GM04504 (cell line): ENCODE measurements around the gene CREG2.
A peak's percentile ranks its signal among the peaks of the same experiment; 100 is the strongest.
"Not testable (repeated sequence)": the region's sequence is repeated elsewhere in the genome, so short reads cannot be mapped to it uniquely, and the experiment has no call there.

ENCODE experiments used
- DNase-seq: peaks from one replicate; pipeline ENCODE4 v3.0.0-alpha.2; 2012; ENCODE audit warnings: low read depth

Gene CREG2

DNA sequence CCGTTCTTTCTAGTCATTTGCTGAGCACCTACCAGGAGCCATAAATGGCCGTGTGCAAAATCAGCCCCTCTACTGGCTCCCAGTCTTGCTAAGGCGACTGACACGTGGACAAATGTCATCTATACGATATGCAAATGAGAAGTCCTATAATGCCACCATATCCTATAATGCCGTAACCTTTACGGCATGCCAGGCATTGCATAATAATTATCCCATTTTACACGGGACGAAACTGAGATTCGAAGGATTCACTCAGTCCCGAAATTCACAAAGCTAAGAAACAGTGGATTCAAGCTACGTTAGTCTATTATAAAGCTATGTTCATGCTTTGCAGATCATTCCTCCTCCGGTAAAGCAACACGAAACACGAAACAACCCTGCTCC is 44.7 kb downstream of the CREG2 start:
- no peak for DNase-seq

DNA sequence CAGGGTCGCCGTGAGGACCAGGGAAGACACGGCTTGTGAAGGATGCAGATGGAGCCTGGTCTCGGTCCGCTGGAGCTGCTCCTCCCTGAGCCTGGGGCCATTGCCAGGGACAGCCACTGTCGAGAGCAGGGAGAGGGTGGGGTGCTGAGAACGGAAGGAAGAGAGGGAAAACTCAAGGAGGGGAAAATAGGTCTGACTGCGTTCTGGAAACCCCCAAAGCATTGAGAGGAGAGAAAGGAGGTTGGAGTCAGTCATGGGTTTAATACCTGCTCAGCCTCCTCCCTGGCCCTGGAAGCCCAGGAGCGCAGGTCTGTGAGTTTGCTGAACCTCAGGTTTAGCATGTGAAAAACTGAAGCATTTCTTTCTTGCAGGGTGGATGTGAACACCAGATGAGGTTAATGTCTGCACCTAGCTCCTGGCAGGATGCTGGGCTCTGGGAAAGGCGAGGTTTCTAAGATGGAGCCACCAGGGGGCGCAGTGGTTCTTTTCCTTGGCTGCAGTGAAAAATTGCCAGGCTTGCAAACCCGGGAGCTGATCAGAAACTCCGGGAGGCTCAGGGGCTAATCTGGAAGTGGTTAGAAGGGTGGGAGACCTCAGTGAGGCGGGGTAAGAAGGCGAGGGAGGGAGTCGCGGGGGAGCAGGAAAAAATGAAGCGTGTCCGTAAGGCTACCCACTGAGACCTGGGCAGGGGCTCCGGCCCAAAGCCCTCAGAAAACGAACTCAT is 45.2 kb downstream of the CREG2 start:
- peak; percentile 56 for DNase-seq

DNA sequence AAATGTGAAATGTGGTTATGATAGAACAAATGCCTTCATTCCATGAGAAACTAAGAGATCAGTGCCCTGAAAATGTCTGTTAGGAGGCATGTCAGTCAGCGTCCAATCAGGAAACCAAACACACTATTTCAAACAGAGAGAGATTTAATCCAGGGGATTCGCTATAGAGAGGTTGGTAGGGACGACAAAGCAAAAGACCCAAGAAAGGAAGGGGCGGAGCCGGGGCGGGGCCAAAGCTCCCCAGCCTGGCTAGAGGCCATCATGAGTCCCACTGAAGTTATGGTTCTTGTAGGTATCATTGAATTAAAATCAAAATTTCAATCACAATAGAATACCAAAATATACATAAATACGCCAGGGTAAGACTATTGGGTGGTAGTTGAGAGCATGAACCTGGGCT is 45.9 kb downstream of the CREG2 start:
- DNase-seq = no peak

DNA sequence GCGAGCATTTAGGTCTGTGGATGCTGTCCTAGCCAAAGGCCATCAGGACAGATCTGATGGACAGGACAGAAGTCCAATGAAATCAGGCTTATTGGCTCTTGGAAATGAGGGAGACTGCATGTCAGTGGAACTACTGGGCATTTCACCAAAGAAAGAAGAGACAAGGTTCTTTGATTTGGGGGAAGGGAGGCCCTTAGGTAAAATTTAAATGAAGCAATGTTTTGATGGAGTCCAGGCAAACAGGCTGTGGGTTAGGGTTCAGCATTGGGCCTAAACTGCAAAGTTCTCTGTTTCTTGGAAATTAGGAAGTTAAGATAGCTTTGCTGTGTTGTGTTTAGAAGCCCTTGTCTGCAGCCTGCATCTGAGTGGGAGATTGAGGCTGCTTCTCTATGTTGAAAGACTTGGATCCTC is 47.2 kb downstream of the CREG2 start:
- DNase-seq = no peak

DNA sequence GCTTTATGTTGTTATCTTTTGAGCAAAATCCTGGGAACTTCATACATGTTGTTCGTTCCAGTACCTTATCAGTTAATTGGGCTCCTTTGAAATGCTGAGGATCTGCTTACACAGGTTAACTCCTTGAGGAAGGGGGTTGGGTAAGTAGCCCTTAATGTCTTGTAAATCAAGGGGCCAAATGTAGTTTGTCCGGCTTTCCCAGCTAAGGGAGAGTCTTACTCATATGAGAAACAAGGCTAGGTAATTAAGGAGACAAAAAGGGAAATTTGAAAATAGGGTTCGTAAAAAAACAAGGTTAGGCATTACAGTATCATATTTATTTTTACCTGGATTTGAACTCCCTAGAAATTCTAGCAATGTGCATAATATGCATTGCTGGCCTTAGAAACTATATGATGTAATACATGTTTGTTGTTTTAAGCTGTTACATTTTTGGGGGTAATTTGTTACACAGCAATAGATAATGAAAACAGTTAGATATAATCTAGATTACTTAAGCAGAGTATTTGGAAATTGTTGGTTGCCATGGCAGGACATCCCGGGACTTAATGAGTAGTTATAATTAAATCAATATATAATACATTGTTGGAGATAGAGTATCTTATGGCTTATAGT is 47.9 kb downstream of the CREG2 start:
- DNase-seq = no peak

DNA sequence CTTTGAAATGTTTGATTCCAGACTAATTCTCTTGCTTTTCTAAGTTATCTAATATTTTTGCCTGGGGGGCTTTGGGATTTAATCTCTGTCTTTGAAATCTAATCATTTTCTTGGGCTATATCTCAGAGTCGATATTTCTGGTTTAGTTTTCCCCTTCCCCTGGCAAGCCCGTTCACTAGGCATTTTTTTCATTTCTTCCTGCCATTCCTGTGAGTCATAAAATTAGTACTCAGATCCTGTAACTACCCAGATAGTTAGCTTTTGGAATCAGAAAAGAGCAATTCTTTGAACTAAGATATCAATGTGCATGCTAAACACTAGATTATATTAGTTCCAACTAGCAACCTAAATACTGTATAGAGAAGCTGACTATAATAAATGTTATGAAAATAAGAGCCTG is 49.4 kb downstream of the CREG2 start:
- DNase-seq = no peak

DNA sequence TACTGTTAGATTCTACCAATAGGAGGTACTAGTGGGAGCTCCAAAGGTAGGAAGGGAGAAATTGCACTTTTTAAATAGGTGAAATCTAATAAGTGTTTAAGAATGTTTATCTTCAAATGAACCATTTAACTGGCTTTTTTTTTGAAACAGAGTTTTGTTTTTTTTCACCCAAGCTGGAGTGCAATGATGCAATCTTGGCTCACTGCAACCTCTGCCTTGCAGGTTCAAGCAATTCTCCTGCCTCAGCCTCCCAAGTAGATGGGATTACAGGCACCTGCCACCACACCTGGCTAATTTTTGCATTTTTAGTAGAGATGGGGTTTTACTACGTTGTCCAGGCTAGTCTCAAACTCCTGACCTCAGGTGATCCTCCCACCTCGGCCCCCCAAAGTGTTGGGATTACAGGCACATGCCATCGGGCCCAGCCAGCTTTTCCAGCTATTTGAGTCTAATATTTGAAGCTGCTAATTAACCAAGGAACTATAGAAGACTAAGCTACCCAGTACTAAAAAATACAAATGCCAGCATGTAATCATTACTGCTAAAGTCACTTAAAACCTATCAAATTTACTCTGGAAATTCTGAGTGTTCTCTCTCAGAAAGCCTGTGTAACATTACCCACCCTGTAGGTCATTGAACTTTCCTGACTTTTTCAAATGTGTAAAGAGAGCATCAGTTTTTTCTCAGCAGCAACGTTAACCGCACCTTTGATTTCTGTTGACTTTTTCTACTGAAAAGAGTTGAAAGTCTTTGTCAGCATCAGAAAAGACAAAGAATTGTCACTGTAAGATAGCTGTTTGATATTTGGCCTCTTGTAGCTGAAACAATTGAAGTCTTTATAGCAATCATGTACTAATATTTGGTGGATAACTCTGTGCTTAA is 54.2 kb downstream of the CREG2 start:
- DNase-seq = no peak

DNA sequence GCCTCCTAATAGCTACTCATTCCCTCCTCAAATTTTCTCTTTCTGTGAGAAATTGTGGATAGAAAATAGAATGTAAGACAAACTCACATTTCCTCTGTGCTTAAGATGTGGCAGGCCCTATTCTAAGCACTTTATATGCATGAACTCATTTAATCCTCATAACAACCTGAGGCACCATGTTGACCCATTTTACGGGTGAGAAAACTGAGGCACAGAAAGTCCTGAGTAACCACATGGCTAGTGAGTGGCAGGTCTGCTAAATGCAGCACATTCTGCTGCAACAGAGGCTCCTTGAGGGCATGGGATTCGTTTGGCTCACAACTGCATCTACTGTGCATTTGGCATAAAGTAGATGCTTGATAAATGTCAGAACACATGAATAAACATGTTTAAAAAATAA is 56.1 kb downstream of the CREG2 start:
- no peak for DNase-seq

DNA sequence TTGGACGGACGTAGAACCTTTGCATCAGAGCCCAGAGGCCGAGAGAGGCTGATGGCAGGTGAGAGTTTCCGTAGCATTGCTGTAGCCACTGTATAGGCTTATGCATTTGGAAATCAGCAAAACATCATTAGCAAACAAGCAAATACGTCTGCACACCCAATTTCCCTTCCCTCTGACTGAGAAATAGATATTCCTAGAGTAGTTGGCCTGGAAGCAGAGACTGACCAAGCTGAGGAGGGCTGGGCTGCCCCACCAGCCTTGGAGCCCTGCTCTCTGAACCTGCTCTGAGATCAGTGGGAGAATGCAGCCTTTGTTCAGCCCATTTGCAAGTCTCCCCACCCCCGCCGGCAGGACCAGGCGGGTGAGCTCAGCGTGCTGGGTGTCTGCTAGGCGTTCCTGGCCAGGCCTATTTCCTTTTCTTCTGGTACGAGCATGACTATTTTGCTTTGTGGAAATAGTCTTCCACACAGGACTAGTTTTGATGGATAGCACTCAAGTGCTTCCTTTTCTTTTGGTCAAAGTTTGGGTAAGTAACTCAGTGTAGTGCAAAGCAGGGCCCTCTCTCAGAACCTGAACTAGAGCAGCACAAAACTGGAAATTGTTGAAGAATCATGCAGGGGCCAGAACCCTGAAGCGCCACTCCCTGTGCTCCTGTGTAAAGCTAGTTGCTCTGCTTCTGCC is 56.9 kb downstream of the CREG2 start:
- DNase-seq = no peak

DNA sequence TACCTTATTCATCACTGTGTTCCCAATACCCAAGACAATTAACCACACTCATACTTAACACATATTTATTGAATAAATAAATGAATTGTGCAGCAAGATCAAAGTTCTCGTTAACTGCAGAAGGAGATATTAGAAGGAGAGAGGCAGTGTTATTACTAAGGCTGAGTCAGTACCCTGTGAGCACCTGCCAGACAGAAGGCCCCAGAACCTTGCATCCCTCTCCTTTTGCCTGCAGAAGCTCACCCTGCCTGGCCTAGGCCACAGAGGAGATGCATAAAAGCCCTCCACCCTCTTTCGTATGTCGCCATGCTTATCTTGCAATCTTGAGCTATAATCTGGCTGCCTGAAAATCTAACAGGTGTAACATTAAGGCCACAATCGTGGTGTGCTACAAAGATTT is 58.3 kb downstream of the CREG2 start:
- DNase-seq = no peak

DNA sequence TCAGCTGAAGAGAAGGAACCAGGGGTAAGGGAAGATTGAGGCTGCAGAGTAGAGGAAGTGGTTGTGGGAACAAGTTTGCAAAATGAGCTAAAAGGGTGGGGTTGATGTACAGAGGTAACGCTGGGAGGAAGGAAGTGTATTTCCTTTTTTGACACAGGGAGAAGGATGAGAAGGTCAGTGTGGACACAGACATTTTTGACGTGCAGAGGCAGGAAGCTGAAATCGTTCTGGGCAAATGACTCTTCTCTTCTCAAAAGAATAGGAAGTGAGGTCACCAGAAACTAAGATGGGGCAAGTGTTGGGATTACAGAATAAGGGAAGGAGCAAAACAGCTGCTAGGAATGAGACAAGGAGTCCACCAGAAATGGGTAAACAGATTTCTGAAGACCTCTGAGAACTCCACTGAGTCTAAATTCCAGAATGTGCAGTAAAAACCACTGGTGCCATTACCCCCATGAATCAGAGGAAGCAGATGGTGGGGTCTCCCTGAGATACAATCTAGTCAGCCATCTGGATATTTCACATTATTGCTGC is 58.8 kb downstream of the CREG2 start:
- DNase-seq = no peak

DNA sequence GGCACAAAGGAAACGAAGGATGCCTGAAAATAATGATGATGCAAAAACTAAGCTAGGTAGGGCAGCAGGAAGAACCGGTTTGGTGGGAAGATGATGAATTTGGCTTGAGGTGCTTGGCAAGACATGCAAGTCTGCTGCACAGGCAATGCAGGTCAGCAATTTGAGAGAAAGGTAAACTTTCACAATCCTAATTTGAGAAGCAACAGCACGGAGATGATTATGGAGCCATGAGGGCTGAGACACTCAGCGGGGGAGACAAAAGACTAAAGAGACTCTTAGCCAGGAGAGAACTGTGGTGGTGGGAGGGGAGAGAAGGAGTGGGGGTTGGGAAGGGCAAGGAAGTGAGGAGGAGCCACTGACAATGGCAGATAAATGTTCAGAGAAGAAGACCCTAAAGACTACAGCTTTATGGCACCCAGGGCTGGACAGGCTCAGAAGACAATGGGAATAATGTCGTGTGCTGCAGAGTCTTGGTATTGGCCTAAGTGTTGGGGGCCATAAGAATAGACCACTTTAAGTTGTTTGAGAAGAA is 59.4 kb downstream of the CREG2 start:
- no peak for DNase-seq

DNA sequence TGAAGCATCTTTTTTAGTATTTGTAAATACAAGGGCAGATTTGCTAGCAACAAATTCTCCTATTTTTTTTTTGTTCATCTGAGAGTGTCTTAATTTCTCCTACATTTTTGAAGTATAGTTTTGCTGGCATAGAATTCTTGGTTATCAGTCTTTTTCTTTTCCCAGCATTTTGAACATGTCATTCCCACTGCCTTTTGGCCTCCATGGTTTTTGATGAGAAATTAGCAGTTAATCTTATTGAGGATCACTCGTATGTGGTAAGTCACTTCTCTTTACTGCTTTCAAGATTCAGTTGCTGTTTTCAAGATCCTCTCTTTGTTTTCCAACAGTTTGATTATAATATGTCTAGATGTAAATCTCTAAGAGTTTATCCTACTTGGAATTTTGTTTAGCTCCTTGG is 61.9 kb downstream of the CREG2 start:
- no peak for DNase-seq

DNA sequence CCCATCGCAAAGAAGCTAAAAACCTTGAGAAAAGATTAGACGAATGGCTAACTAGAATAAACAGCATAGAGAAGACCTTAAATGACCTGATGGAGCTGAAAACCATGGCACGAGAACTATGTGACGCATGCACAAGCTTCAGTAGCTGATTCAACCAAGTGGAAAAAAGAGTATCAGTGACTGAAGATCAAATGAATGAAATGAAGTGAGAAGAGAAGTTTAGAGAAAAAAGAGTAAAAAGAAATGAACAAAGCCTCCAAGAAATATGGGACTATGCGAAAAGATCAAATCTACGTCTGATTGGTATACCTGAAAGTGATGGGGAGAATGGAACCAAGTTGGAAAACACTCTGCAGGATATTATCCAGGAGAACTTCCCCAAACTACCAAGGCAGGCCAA is 70.7 kb downstream of the CREG2 start:
- not testable (repeated sequence) for DNase-seq

DNA sequence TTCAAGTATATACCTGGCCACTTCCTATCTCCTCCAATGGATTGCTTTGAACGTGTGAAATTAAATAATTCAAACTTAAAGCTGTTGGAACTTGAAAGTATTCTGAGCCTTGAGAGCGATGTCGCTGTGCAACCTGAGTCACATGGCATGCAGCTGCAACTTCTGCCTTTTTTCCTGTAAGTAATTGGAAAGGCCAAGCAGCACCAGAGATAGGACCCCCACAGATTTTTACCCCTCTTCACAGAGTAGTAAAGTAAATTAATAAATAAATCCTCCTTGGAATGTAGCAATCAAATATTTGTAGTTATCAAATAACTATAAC is 75.6 kb downstream of the CREG2 start:
- DNase-seq = no peak

DNA sequence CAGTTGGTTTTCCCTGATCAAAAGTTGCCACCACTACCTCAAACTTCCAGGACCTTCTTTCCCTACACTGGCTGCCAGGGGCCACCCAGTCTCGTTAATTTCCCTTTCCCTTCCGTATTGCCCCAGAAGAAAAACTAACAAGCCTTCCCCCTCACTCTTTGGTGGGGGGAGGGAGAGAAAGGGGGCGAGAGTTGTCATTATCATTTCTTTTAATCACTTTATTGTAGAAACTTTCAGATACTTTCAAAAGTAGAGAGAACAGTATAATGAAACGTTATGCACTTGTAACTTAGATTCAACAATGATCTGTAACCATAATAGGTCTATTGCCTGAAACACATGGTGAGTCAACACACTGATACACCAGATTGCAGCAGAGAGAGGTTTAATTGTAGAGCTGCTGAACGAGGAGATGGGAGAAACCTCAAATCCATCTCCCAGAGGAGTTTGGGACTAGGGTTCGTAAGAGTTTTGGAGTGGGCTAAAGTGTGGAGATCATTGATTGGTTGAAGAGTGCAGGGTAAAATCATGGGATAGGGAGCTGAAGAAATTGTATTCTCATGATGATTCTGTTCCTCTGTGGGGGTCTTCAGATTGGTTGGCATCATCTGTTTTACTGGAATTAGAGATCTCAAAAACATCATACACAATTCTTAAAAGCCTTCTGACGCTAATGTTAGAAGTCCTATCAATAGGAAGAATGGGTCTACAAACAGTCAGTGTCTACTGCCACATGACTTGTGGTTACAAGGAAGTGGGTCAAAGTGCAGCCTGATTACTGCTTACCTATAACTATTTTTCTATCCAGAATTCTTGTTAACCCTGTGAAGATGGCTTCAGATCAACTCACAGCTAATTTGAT is 76.2 kb downstream of the CREG2 start:
- DNase-seq = no peak

DNA sequence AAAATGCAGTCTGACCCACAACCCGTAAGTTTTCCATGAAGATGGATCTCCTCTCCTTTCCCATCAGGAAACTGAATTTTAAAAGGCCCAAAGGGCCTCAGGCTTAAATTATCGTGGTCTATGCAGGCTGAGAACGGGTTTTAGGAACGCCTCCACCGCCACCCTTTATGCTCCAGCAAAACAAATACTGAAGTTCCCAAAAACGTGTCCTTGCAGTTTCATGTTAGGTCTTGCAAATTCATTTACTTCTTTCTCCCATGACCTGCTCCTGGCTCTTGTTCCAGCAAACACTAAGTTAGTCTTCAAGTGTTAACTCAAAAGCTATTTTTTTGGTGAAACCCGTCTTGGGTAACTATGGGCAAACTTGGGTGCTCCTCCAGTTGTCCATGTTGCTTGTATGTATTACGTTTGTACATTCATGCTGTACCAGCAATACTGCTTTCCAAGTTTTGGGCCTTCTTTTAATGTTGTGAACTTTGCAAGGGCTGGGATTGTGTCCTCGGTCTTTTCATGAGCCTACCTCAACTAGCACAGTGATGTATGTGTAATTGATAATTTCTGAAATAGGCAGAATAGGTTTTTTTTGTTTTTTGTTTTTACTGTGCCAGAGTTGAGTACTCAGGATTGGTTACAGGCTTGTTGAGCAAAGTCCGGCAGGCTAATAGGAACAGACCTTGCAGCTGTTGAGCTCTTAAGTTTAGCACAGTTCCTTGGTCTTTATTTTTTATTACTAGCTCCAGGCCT is 77.0 kb downstream of the CREG2 start:
- no peak for DNase-seq

DNA sequence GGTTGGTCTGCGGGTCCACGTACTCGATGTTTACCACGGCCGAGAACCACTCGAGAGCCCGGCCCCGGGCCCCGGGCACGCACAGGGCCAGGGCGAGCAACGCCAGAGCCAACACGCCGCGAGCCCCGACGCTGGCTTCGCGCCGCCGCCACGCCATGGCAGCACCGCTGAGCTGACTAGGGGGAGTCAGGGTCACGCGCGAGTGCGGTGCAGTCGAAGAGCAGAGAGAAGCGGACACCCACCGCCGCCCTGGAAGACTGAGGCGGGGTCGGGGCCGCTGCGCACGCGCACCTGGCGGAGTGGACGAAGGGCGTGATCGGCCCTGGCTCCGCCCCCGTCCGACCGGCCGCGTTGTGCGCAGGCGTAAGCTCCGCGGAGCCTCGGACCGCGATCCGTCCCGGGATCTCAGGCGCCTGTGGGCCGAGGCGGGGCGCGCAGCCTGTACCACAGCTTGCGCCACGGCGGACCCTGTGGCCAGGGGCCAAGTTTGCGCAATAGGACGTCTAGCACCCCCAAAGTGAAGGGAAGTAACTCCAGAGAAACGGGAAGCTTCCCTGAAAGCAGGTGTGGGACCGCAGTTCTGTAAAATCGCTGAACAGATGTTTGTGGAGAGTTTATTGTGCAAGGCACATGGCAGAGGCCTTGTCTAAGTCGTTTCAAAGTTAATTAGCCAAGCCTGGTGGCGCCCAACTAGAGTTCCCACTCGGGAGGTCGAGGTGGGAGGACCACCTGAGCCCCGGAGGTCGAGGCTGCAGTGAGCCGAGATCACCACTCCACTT is 78.7 kb downstream of the CREG2 start, which contains the start of gene RNF149:
TSS of gene RNF149 (minus strand) at position 270 of the 779 bp plus-strand sequence. CDS start at position 157, 113 bp downstream.
- DNase-seq = peak; percentile 79

DNA sequence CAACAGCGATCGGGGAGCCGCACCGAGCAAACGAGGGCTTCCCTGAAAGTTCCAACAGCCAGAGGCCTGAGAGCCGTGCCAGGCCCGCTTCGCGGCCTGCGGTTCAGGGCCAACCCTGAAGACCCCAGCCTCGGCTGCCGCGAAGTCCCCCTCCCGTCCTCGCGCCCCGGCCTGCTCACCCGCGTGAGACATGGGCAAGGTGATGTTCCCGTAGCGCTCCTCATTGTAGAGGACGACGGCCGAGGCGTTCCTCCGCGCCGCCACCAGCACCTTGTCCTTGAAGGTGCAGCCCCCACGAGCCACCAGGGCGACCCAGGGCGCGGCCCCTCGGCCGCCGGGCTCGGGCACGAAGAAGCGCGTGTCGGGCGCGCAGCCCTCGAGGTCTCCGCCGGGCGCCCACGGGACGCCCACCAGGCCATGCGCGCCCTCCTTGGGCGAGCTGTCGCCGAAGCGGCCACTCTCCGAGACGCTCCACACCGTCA is 79.3 kb downstream of the CREG2 start:
- DNase-seq = no peak
